GM12874 (cell line): ENCODE measurements around the gene AMOTL1.

Experiments used
- TF ChIP-seq, protein P1 (sequence below): IDR thresholded peaks from 2 replicates; pipeline ENCODE4 v1.5.1; 2011; ENCODE audit warnings: low read depth, mild to moderate bottlenecking, control low read depth, low read length, moderate library complexity; ENCODE audit not compliant: insufficient read depth

AMOTL1 gene

DNA sequence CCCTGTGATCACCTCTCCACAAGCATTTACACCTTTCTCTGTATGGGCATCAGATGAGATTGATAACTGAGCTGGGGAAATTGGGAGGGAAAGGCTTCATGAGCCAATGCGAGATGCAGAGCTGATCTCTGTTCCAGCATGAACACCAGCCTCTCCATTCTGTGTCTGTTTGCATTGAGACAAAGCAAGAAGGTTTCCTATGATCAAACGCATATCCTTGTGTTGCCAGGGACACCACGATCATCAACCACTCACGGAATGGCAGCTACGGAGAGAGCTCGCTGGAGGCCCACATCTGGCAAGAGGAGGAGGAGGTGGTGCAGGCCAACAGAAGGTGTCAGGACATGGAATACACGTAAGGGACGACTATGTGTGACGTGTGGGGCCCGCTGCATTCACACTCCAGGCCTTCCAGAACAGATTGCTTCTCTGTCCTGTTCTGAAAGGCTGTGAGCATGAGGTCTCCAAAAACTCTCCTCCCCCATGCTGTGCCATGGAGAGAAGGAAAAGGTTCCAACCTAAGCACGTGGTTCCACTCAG, 96.4 kb downstream of the AMOTL1 start:
- TF ChIP-seq, protein P1, sequence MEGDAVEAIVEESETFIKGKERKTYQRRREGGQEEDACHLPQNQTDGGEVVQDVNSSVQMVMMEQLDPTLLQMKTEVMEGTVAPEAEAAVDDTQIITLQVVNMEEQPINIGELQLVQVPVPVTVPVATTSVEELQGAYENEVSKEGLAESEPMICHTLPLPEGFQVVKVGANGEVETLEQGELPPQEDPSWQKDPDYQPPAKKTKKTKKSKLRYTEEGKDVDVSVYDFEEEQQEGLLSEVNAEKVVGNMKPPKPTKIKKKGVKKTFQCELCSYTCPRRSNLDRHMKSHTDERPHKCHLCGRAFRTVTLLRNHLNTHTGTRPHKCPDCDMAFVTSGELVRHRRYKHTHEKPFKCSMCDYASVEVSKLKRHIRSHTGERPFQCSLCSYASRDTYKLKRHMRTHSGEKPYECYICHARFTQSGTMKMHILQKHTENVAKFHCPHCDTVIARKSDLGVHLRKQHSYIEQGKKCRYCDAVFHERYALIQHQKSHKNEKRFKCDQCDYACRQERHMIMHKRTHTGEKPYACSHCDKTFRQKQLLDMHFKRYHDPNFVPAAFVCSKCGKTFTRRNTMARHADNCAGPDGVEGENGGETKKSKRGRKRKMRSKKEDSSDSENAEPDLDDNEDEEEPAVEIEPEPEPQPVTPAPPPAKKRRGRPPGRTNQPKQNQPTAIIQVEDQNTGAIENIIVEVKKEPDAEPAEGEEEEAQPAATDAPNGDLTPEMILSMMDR, result no peak

DNA sequence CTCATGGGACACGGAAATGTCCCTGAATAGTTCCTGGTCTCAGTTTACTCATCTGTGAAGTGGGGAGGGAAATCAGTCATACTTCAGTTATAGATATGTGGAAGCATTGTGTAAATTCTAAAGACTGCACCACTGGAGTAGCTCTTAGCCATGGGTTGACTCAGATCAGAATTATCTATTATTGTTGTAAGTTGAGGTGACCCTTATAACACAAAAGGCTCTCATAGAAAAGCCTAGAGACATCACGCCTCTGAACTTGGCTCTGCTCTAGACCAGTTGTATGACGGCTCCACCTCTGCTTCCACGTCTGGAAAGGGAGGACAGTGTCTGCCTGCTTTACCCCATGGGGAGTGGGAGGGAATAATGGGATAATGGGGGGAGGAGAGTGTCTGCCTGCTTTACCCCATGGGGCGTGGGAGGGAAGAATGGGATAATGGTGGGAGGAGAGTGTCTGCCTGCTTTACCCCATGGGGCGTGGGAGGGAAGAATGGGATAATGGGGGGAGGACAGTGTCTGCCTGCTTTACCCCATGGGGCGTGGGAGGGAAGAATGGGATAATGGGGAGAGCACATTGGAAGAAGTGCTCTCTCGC, 98.2 kb downstream of the AMOTL1 start:
- TF ChIP-seq, protein P1, result no peak

DNA sequence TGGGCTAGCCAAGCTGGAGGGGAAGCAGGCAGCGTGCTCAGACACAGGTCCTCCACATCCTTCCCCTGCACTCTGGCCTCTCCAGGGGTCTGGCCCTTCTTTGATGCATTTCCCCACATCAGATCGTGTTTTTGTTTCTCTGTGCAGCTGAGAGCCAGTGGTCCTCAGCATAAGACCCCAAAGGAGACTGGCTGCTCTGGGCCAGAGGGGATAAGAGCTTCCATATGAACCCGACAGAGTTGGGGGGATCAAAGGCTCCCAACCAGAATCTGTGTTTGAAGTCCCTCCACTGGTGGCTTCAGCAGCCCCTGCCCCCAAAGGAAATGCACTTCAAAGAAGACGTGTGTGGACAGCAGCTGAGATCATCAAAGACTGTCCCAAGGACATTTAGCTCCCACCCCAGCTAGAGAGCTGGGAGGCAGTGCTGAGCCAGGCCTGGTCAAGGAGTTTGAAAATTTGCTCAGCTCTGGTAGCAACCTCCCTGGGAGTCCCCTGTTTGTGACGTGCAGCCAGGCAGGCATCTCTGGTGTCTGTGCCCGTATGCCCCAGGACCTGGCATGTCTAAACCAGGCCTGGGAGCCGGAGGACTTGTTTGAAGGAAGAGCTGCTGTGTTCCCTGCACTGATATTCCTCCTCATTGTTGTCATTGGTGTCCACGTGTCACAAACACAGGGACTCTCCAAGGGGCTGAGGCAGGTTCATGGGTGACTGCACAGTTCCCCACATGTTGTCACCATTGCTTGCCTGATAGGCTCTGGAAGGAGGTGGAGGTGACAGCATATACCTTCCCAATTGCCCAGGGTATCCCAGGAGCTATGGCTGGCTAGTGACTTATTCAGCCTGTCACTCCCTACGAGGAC, 99.0 kb downstream of the AMOTL1 start:
- TF ChIP-seq, protein P1, result no peak

DNA sequence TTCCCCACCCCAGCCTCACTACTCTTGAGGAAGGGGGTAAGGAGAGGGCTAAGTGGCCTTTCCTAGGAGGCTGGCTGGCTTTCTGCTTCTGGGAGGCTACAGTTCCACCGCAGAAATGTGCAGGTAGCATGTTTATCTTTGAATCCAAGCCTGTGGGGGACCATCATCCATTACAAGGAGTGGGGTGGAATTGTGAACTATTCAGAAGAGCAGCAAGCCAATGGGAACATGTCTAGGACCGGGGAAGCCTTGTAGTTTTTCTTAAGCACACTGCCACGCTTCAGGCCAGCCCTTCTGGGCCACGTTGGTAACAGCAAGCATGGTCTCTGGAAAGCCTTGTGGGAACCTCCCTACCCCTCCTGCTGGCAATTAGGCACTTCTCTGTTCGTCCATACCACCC, 100.3 kb downstream of the AMOTL1 start:
- TF ChIP-seq, protein P1, result no peak

DNA sequence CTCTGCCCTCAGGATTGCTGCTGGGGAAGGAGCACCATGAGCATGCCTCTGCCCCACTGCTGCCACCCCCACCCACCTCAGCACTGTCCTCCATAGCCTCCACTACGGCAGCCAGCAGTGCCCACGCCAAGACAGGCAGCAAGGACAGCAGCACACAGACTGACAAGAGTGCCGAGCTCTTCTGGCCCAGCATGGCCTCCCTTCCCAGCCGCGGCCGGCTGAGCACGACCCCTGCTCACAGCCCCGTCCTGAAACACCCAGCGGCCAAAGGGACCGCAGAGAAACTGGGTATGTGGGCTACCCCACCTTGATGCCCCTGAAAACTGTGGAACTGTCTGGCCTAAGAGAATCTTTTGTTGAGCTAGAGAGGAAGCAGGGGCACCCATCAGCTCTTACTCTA, 101.0 kb downstream of the AMOTL1 start:
- TF ChIP-seq, protein P1, result no peak

DNA sequence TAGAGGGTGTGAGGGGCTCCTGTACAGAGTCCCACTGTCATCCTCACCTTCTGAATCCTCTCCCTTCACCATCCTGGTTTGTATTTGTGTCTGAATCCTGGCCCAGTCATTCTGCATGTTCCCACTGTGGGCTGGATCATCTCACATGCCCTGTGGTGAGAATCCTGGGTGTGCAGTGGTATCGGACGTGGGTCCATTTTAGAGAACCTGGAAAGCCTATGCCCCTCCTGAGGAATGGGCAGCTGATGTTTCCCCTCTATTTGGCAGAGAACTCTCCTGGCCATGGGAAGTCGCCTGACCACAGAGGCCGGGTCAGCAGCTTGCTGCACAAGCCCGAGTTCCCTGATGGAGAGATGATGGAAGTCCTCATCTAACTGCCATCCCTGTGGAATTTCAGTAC, 102.3 kb downstream of the AMOTL1 start:
- TF ChIP-seq, protein P1, result no peak

DNA sequence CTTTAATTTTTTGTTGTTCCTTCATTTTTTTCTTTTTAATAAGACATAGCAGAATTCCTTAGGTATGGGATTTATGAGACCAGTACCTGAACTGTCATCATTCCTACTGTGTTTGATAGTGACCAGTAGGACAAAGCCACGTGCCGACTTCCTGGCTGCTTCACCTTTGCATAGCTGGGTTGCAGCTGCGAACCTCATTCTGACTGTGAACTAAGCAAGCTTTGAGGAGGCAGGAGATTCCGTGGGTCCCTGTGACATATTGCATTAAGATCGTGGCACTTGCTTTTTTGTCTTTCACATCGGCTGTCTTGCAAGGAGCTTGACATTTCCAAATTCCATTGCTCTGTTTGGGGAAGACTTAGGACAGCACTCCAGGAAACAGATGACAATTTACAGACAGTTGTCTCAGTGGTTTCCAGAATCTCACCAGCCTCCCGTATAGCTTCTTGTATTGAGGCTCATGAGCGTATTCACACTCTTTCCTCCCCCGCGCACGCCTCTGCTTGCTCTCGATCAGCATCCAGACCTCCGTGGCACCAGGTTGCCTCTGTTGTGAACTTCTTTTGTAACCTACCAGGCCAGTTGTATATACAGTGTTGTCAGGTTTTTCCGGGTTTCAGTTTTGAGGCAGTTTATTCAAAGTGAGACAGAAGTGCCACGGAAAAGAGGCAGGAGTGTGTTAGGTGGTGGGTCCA, 103.5 kb downstream of the AMOTL1 start:
- TF ChIP-seq, protein P1, result no peak
